Upper lobe of left lung (tissue), 4 donors: ENCODE results near the gene LIX1.

Source experiments
- EP300 ChIP-seq, 4 donors: sonication (generic); formaldehyde crosslinking; IDR thresholded peaks; one replicate each; pipeline ENCODE4 v1.5.1; 2017; ENCODE audit warnings: antibody characterized with exemption in 4 of 4, control low read depth in 2 of 4
- POLR2A ChIP-seq, 4 donors: fragments of 450-650 bp; IDR thresholded peaks; one replicate each; pipeline ENCODE4 v1.5.1; 2016 to 2017; ENCODE audit warnings: antibody characterized with exemption in 4 of 4, mild to moderate bottlenecking in 2 of 4
- TF ChIP-seq, protein P1 (sequence below), 6 experiments: fragments of 450-650 bp in 4 of 6; fragments of 200-600 bp in 2 of 6; sonication (generic) in 2 of 6; IDR thresholded peaks; one replicate each; pipeline ENCODE4 v1.5.1; 2016 to 2019; ENCODE audit warnings: antibody characterized with exemption in 6 of 6

DNA sequence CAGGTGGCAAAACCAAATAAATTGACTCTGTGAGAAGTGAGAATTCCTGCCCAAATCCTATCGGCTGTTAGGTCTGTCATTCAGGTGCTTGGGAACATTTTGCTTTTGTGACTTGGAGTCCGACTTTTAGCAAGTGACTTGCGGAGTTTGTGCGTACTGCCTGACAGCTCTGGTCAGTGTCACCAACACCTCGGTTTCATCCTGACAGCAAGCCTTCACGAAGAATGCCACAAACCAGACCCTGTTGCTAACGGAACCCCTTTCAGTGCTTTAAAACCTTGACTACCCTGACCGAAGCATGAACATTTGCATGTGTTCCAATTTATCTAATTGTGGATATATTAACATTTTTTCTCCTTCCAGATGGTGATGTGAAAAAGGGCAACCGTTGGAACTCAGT is 26.5 kb downstream of the LIX1 start:
- TF ChIP-seq EP300 (IDR thresholded peaks at IDR 0.05) (no peak), POLR2A (IDR thresholded peaks at IDR 0.05) (no peak)
- TF ChIP-seq, protein P1, sequence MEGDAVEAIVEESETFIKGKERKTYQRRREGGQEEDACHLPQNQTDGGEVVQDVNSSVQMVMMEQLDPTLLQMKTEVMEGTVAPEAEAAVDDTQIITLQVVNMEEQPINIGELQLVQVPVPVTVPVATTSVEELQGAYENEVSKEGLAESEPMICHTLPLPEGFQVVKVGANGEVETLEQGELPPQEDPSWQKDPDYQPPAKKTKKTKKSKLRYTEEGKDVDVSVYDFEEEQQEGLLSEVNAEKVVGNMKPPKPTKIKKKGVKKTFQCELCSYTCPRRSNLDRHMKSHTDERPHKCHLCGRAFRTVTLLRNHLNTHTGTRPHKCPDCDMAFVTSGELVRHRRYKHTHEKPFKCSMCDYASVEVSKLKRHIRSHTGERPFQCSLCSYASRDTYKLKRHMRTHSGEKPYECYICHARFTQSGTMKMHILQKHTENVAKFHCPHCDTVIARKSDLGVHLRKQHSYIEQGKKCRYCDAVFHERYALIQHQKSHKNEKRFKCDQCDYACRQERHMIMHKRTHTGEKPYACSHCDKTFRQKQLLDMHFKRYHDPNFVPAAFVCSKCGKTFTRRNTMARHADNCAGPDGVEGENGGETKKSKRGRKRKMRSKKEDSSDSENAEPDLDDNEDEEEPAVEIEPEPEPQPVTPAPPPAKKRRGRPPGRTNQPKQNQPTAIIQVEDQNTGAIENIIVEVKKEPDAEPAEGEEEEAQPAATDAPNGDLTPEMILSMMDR (IDR thresholded peaks at IDR 0.05) = no peak
